GM19328 (cell line): ENCODE results near the gene IER3IP1.
"Not testable (repeated sequence)": the region's sequence is repeated elsewhere in the genome, so short reads cannot be mapped to it uniquely, and the experiment has no call there.

ENCODE experiments used
- ATAC-seq: cut with Tn5 transposase; IDR thresholded peaks from one replicate; pipeline ENCODE4 v1.9.1; 2021; ENCODE audit warnings: mild to moderate bottlenecking, moderate library complexity; ENCODE audit not compliant: unreplicated experiment

Gene IER3IP1

GRCh38 chr18:47175898-47176575 is at the start of gene IER3IP1:
Gene IER3IP1 (minus strand): TSS chr18:47176364. CDS start chr18:47176277, 87 bp downstream.
- ATAC-seq, result peak; percentile 81

GRCh38 chr18:47215554-47216138 is 39.5 kb upstream of the IER3IP1 start:
- ATAC-seq, result no peak

GRCh38 chr18:47209171-47209570 is 33.0 kb upstream of the IER3IP1 start:
- no peak for ATAC-seq

GRCh38 chr18:47206945-47207637 is 30.9 kb upstream of the IER3IP1 start:
- ATAC-seq, result no peak

GRCh38 chr18:47204908-47205522 is 28.9 kb upstream of the IER3IP1 start:
- no peak for ATAC-seq

- ATAC-seq, result no peak
Observed at GRCh38 chr18:47203626-47204464, 27.7 kb upstream of the IER3IP1 start.

GRCh38 chr18:47195961-47196360 is 19.8 kb upstream of the IER3IP1 start:
- ATAC-seq, result not testable (repeated sequence)

- ATAC-seq, result no peak
Observed at GRCh38 chr18:47191961-47192360, 15.8 kb upstream of the IER3IP1 start.

GRCh38 chr18:47187721-47188120 is 11.6 kb upstream of the IER3IP1 start:
- no peak for ATAC-seq

- no peak for ATAC-seq
Observed at GRCh38 chr18:47184419-47185050, 8.4 kb upstream of the IER3IP1 start.

- ATAC-seq, result not testable (repeated sequence)
Observed at GRCh38 chr18:47182156-47182555, 6.0 kb upstream of the IER3IP1 start.

- ATAC-seq, result no peak
Observed at GRCh38 chr18:47180765-47181164, 4.6 kb upstream of the IER3IP1 start.

- ATAC-seq, result no peak
Observed at GRCh38 chr18:47179520-47179919, 3.4 kb upstream of the IER3IP1 start.

- no peak for ATAC-seq
Observed at GRCh38 chr18:47175283-47175897, 774 bp downstream of the IER3IP1 start.

GRCh38 chr18:47174545-47175116 is 1.5 kb downstream of the IER3IP1 start:
- no peak for ATAC-seq

- ATAC-seq, result no peak
Observed at GRCh38 chr18:47172476-47172875, 3.7 kb downstream of the IER3IP1 start.

GRCh38 chr18:47168913-47169312 is 7.3 kb downstream of the IER3IP1 start:
- ATAC-seq, result no peak

GRCh38 chr18:47168509-47168908 is 7.7 kb downstream of the IER3IP1 start:
- ATAC-seq, result no peak

GRCh38 chr18:47166294-47166693 is 9.9 kb downstream of the IER3IP1 start:
- no peak for ATAC-seq
